HG02588 (cell line): ENCODE data around the gene SYCP2.
"Not testable (repeated sequence)": the region's sequence is repeated elsewhere in the genome, so short reads cannot be mapped to it uniquely, and the experiment has no call there.

ENCODE experiments used
- ATAC-seq: cut with Tn5 transposase; IDR thresholded peaks from one replicate; pipeline ENCODE4 v1.9.1; 2021; ENCODE audit warnings: mild to moderate bottlenecking, moderate library complexity; ENCODE audit not compliant: unreplicated experiment

The SYCP2 gene

DNA sequence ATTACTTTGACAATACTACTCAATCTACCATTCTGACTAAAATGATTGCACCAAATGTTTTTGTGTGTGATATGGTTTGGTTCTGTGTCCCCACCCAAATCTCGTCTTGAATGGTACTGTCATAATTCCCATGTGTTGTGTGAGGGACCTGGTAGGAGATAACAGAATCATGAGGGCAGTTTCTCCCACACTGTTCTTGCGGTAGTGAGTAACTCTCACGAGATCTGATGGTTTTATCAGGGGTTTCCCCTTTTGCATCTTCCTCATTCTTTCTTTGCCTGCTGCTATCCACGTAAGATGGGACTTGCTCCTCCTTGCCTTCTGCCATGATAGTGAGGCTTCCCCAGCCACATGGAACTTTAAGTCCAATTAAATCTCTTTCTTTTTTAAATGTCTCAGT, 20.8 kb downstream of the SYCP2 start:
- ATAC-seq: no peak

- ATAC-seq: no peak
Measured at GRCh38 chr20:59911041-59911440, 22.4 kb downstream of the SYCP2 start.

DNA sequence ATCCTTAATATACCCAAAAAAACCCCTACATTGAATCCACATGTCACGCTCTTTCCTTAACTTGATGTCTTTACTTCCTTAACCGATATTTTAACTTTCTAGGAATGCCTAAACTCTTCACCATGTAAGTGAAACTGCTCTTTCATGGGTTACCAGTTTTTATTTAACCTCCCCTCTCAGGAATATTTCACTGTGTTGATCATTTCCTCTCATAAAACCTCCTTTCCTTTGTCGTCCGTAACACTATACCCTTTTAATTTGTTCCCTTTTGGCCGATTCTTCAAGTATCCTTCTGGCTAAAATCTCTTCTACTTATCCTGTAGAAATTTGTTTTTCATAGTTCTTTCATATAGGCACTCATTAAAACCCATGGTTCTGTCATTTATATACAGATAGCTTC, 24.6 kb downstream of the SYCP2 start:
- ATAC-seq: no peak

DNA sequence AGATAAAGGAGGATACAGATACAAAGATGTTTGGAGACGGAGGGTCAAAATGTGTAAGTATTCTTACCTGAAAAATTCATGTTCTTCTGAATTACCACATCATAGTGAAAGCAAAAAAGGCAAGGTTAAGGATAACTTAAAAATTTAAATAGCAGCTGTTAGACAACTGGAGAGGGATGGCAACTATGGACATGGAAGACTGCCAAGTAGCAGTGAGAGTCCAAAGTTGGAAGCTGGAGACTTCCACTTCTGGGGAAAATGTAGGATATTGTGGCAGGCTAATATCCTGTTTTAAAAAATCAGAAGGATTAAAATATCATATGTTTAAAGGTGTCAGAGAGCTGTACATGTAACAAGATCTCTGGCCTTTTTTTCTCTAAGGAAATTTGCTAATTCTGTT, 29.8 kb downstream of the SYCP2 start:
- ATAC-seq: no peak

DNA sequence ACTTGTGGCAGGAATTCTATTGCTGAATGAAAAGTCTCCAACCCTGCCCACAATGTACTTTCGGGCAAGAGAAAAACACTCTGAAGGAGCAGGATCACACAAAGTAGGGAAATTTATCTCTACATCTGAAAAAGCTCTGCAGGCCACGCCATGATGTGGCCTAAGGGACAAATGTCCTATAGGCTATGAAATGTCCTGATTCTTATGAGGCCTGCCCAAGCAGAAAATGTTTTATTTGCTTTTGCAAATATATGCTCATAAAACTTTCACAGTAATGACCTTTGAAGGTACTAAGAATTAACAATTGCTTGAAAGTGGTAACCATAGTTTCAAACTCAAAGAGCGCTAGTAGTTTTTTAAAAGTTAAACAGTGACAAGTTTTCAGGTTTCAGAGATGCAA, 31.0 kb downstream of the SYCP2 start:
- no peak for ATAC-seq

- ATAC-seq: no peak
Measured at GRCh38 chr20:59895908-59896307, 37.5 kb downstream of the SYCP2 start.

GRCh38 chr20:59891581-59891980, 41.9 kb downstream of the SYCP2 start:
- ATAC-seq: no peak

DNA sequence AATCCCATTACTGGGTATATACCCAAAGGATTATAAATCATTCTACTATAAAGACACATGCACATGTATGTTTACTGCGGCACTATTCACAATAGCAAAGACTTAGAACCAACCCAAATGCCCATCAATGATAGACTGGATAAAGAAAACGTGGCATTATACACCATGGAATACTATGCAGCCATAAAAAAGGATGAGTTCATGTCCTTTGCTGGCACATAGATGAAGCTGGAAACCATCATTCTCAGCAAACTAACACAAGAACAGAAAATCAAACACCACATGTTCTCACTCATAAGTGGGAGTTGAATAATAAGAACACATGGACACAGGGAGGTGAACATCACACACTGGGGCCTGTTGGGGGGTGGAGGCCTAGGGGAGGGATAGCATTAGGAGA, 43.4 kb downstream of the SYCP2 start:
- ATAC-seq: not testable (repeated sequence)

- no peak for ATAC-seq
Measured at GRCh38 chr20:59888050-59888449, 45.4 kb downstream of the SYCP2 start.

GRCh38 chr20:59884494-59884893, 48.9 kb downstream of the SYCP2 start:
- ATAC-seq: no peak

DNA sequence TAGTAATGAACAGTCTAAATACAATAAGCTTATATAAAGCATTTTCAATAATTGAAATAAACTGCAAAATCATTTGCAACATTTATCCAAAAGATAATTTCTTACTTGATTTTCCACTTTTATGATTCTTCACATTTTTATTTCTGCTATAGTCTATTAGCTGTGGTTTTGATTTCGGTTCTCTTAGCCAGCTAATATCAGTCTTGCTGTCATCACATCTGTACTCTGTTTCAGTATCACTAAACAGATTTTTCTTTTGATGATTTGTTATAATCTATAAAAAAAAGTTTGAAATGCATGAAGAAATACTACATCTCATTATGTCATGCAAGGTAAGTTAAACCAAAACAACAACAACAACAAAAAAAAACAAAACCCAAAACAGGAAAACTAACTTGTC, 53.2 kb downstream of the SYCP2 start:
- no peak for ATAC-seq

GRCh38 chr20:59873409-59873808, 60.0 kb downstream of the SYCP2 start:
- no peak for ATAC-seq

GRCh38 chr20:59871096-59871495, 62.3 kb downstream of the SYCP2 start:
- no peak for ATAC-seq

GRCh38 chr20:59866338-59866737, 67.1 kb downstream of the SYCP2 start:
- ATAC-seq: no peak

DNA sequence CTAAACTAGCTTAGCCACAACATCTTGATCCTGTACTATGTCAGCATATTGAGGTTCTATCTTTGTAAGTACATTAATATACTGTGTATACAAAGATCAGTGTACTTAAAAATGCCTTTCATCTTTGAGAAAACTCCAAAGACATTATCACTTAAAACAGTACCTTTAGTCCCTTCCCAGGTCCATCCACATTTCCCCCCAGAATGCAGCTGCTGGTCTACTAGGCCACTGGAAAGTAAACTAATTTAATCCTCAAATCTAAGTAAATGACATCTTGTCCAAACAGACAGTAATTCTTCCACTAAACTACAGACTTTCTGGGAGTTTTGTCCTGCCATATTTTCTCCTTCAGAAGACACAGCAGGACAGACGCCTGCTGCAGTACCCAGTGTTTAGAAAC, 68.7 kb downstream of the SYCP2 start:
- no peak for ATAC-seq

GRCh38 chr20:59863058-59863457, 70.4 kb downstream of the SYCP2 start:
- no peak for ATAC-seq

GRCh38 chr20:59861401-59861800, 72.0 kb downstream of the SYCP2 start:
- ATAC-seq: no peak

DNA sequence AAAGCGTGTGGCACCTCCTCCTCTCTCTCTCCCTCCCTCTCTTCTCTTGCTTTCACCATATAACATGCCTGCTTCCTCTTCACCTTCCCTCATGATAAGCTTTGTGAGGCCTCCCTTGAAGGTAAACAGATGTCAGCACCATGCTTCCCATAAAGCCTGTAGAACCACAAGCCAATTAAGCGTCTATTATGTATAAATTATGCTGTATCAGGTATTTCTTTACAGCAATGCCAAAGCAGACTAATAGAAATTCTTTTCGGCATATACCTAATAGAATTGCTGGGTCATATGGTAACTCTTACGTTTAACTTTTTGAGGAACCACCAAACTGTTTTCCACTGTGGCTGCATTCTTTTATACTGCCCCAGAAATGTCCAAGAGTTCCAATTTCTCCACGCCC, 75.0 kb downstream of the SYCP2 start:
- no peak for ATAC-seq

- no peak for ATAC-seq
Measured at GRCh38 chr20:59857966-59858365, 75.5 kb downstream of the SYCP2 start.

GRCh38 chr20:59856941-59857340, 76.5 kb downstream of the SYCP2 start:
- ATAC-seq: not testable (repeated sequence)

- not testable (repeated sequence) for ATAC-seq
Measured at GRCh38 chr20:59856526-59856925, 76.9 kb downstream of the SYCP2 start.

GRCh38 chr20:59850018-59850641, 83.3 kb downstream of the SYCP2 start:
- ATAC-seq: no peak

- ATAC-seq: no peak
Measured at GRCh38 chr20:59848182-59848581, 85.3 kb downstream of the SYCP2 start.
